Stimulated activated CD4-positive, alpha-beta T cell treated with anti-CD3 and anti-CD28 coated beads, Interleukin-2, amount 100 ng/mL, for 48 hours (primary cell): Measurements from ENCODE around the gene CATSPERZ.

Experiments used
- DNase-seq, 2 donors: peaks; one replicate each; pipeline ENCODE4 v3.0.0-alpha.2; 2020

Gene CATSPERZ

GRCh38 chr11:64342869-64343745 lies 42.9 kb downstream of the CATSPERZ start:
- DNase-seq = no peak

GRCh38 chr11:64343767-64344559 lies 43.8 kb downstream of the CATSPERZ start:
- no peak for DNase-seq

- DNase-seq = no peak
Measured at GRCh38 chr11:64344787-64345186, 44.6 kb downstream of the CATSPERZ start.

- DNase-seq = no peak
Measured at GRCh38 chr11:64347193-64347867, 47.2 kb downstream of the CATSPERZ start.

GRCh38 chr11:64348383-64349024 lies 48.3 kb downstream of the CATSPERZ start:
- no peak for DNase-seq

- no peak for DNase-seq
Measured at GRCh38 chr11:64349025-64349387, 48.8 kb downstream of the CATSPERZ start.

GRCh38 chr11:64349404-64349803 lies 49.2 kb downstream of the CATSPERZ start:
- no peak for DNase-seq

GRCh38 chr11:64351136-64351631 lies 51.0 kb downstream of the CATSPERZ start:
- DNase-seq = no peak

- no peak for DNase-seq
Measured at GRCh38 chr11:64352099-64352994, 52.2 kb downstream of the CATSPERZ start.

GRCh38 chr11:64352995-64353714 lies 53.0 kb downstream of the CATSPERZ start:
- DNase-seq = no peak

GRCh38 chr11:64353715-64354506 lies 53.8 kb downstream of the CATSPERZ start:
- DNase-seq = no peak
